ENCODE data around the gene EFCAB6.

The EFCAB6 gene

DNA sequence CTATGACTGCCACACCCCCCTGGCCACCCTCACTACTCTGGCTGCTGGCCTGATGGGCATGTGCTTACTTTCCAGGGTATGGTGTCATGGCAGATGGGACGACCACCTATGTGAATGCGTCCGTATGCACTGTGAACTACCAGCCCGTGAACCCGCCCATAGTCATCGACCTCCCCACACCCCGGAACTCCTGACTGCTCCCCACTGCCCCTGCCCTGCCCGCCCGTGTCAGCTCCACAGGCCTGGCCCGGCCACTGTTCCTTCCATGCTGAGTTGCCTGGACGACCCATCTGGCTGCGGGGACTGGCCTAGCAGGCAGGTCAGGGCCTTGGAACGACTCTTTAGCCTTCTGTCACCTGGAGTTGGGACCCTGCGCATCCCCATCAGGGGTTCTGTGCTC, 306.7 kb downstream of the EFCAB6 start:
- no peak for DNase-seq (ENCODE audit: low read depth)

DNA sequence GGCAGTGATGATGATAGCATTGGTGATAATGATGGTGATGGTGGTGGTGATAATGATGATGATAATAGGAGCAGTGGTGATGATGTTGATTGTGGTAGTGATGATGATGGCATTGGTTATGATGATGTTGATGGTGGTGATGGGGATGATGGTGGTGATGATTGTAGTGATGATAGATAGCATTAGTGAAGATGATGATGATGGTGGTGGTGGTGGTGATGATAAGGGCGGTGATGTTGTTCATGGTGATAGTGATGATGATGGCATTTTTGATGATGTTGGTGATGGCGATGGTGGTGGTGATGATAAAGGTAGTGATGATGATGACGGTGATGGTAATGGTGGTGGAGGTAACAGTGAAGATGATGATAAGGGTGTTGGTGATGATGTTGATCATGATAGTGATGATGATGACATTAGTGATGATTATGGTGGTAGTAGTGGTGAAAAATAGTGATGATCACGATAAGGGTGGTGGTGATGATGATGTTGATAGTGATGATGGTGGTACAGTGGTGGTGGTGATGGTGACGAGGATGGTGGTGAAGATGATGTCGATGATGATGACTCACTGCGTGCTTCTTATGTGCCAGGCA, 307.3 kb downstream of the EFCAB6 start:
- DNase-seq (ENCODE audit: low read depth), result no peak

- no peak for DNase-seq (ENCODE audit: low read depth)
These were observed 308.0 kb downstream of the EFCAB6 start for GRCh38 chr22:43504068-43504467.

GRCh38 chr22:43502306-43502874, 309.7 kb downstream of the EFCAB6 start:
- DNase-seq (ENCODE audit: low read depth), result no peak

DNA sequence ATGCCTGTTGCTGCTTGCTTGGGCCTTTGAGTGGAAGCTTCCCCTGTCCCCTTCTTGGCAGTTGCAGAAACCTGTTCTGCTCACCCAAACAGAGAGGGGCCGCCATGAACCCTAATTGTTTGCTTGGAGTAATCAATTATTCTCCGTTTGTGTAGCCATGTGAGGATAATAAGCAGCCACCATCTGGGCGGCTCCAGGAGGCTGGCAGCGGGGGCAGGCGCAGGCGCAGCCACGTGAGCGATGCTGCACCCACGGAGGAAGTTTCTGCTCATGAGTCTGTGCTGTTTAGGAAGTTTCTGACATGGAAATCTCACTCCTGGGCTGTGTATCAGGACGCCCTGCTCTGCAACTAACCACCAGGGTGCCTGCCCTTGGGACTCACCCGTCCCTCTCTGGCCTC, 310.2 kb downstream of the EFCAB6 start:
- DNase-seq (ENCODE audit: low read depth), result no peak

DNA sequence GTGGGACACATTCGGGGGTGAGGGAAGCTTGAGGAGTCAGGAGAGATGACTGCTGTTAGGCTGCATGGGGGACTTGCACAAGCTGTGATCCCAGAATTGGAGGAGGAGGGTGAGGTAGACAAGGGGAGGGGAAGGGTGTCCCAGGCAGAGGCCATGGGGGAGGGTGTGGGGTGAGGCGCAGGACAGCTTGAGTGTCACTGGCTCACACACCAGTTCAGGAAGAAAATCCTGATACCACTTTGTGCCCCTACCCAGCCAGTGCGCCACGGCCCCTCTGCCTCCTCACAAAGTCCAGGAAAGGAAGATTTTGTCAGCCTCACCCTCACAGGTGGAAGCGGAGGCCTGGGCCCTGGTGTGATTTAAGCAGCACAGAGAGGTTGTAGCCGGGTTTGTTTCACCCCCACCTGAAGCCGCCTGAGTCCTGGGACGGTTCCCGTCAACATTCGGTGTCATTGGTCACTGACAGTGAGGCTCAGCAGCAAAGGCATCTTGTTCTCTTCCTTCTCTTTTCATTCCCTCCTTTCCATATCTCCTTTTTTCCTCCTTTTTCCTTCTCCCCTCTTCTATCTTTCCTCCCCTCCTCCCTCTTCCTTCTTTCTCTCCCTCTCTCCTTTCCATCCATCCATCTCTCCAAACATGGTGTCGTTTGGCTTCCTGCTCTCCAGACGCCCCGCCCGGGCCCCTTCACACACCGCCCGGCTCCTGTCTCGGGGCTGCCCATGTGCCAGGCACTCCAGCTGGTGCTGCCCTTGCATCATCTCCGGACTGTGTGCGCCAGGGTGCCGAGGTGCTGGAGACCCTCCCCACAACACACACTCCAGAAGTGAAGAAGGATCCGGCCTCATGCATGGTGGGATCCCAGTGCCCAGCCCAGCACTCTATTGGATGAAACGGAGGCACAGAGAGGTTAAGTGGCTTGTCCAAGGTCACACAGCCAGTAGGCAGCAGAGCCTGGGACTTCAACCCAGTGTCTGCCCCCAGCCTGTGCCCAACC, 311.0 kb downstream of the EFCAB6 start:
- no peak for DNase-seq (ENCODE audit: low read depth)

- DNase-seq (ENCODE audit: low read depth), result no peak
These were observed 313.2 kb downstream of the EFCAB6 start for GRCh38 chr22:43498856-43499253.

- DNase-seq (ENCODE audit: low read depth), result no peak
These were observed 313.9 kb downstream of the EFCAB6 start for GRCh38 chr22:43497956-43498855.

GRCh38 chr22:43493297-43493696, 318.8 kb downstream of the EFCAB6 start:
- DNase-seq (ENCODE audit: low read depth), result no peak

- no peak for DNase-seq (ENCODE audit: low read depth)
These were observed 320.4 kb downstream of the EFCAB6 start for GRCh38 chr22:43491737-43492136.

GRCh38 chr22:43491177-43491576, 320.9 kb downstream of the EFCAB6 start:
- no peak for DNase-seq (ENCODE audit: low read depth)

- no peak for DNase-seq (ENCODE audit: low read depth)
These were observed 321.8 kb downstream of the EFCAB6 start for GRCh38 chr22:43490311-43490710.

- DNase-seq (ENCODE audit: low read depth), result no peak
These were observed 323.2 kb downstream of the EFCAB6 start for GRCh38 chr22:43488937-43489336.

- DNase-seq (ENCODE audit: low read depth), result no peak
These were observed 323.9 kb downstream of the EFCAB6 start for GRCh38 chr22:43488031-43488866.

DNA sequence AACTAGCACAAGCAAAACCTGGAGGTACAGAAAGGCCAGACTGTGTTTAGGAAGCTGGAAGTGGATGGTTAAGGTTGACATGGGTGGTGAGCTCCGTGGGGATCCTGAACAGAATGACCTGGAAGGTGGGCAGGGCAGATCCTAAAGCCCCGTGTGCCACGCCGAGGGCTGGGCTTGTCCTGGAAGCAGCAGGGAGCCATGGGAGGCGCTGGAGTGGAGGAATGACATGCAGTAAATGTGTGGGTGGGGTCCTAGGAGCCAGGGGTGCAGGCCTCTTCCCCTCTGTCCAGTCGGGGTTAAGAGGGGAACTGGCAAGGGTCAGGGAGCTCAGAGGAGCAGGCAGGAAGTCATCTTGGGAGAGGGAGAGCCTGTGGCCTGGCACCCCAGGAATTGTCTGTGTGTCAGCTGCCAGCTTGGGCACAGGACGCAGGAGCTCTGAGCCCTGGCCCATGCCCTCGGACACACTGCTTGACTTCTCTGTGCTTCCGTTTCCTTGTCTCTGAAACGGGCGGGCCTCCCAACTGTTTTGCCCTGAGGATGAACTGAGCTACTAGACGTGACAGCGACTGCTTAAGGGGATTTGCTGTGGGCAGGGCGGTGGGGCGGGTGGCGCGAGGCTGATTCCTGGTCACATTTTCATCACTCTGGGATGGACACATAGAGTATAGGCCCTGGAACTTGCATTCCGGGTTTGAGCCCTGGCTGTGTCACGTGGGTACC, 324.6 kb downstream of the EFCAB6 start:
- no peak for DNase-seq (ENCODE audit: low read depth)

GRCh38 chr22:43485502-43486089, 326.5 kb downstream of the EFCAB6 start:
- DNase-seq (ENCODE audit: low read depth), result no peak

GRCh38 chr22:43484227-43484626, 327.9 kb downstream of the EFCAB6 start:
- DNase-seq (ENCODE audit: low read depth), result no peak

GRCh38 chr22:43483669-43484068, 328.4 kb downstream of the EFCAB6 start:
- DNase-seq (ENCODE audit: low read depth), result no peak

DNA sequence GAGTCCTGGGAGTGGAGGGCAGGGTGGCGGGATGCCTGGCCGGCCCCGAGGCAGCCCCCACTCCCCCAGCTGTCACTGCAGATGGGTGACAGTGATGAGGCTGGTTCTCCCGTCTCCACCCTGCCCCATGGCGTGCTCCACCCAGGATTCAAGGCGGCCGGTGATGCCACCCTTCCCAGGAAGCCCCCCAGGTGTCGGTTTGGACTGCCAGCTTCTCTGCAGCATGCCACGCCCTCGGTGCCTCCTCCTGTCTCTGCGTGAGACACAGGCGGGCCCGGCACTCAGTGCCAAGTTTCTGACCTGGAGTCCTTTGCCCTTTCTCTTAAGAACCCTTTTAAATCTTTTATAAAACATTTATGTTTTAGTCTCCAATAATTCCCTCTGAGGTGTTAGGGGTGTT, 328.8 kb downstream of the EFCAB6 start:
- DNase-seq (ENCODE audit: low read depth), result no peak

GRCh38 chr22:43482318-43482625, 329.8 kb downstream of the EFCAB6 start:
- DNase-seq (ENCODE audit: low read depth), result no peak

Data from amniotic epithelial cell (primary cell).